Measurements from ENCODE around the gene FGFBP1.

DNA sequence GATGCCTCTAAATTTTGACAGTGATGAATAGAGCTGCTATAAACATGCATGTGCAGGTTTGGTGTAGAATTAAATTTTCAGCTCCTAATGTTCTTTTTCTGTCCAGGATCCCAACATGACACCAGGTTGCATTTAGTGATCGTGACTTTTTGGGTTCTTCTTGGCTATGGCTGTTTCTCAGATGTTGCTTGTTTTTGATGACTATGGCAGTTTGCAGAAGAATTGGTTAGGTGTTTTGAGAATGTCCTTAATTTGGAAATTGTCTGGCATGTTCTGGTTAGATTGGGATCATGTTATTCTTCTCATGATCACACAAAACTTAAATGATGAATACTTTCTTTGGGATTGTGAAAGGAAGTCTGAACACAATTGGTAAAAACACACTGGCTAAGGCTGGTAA lies 3.7 kb upstream of the FGFBP1 start:
- no peak for TF ChIP-seq EZH2 (IDR thresholded peaks at IDR 0.05; ENCODE audit: insufficient read depth, poor library complexity, severe bottlenecking)
- no peak for TF ChIP-seq EZH2phosphoT487 (IDR thresholded peaks at IDR 0.05; ENCODE audit: insufficient read depth, low read depth)

All from GM23248 (cell line).